HEK293 (cell line): ENCODE measurements around the gene ZNF433.
"Not testable (repeated sequence)": the region's sequence is repeated elsewhere in the genome, so short reads cannot be mapped to it uniquely, and the experiment has no call there.

Experiments
- CTCF ChIA-PET: fragments of 350-600 bp; formaldehyde crosslinking; extraction: SDS; loops from one replicate; lab custom pipeline; 2021; ENCODE audit warnings: antibody characterized with exemption; lab: Yijun Ruan, JAX
- POLR2A ChIA-PET: fragments of 300-600 bp; formaldehyde crosslinking; extraction: SDS; loops from one replicate; lab custom pipeline; 2020; ENCODE audit warnings: antibody characterized with exemption, inconsistent platforms; lab: Yijun Ruan, JAX
- H3K27ac ChIP-seq: fragments of 200-500 bp; sonication (Bioruptor generic); 2 replicates; pipeline ENCODE4 v1.5.1; 2014; ENCODE audit warnings: low read depth, low read length, control low read depth, inconsistent platforms; ENCODE audit errors: extremely low read depth
- H3K36me3 ChIP-seq, 2 experiments: fragments of 200-500 bp in 1 of 2; sonication (Bioruptor generic) in 1 of 2; 1 replicate in 1 of 2; 2 replicates in 1 of 2; pipeline ENCODE4 v1.5.1; 2014 to 2017; ENCODE audit warnings: inconsistent platforms in 2 of 2, low read length in 2 of 2; ENCODE audit not compliant: control insufficient read depth in 2 of 2, insufficient read depth in 1 of 2
- H3K4me1 ChIP-seq: fragments of 200-500 bp; sonication (Bioruptor generic); 2 replicates; pipeline ENCODE4 v1.5.1; 2014; ENCODE audit warnings: mild to moderate bottlenecking, low read length, inconsistent platforms; ENCODE audit not compliant: control insufficient read depth, insufficient read depth
- H3K4me3 ChIP-seq: 2 replicates; pipeline ENCODE4 v1.5.1; 2011; ENCODE audit warnings: low read depth, mild to moderate bottlenecking, control low read depth, low read length, moderate library complexity
- H3K9me3 ChIP-seq: fragments of 200-500 bp; sonication (Bioruptor generic); 2 replicates; pipeline ENCODE4 v1.5.1; 2014; ENCODE audit warnings: low read depth, low read length, inconsistent platforms; ENCODE audit not compliant: control insufficient read depth, insufficient read depth
- BCL11B ChIP-seq: fragments of 450-650 bp; formaldehyde crosslinking; IDR thresholded peaks from 2 replicates; pipeline ENCODE4 v1.5.1; 2016; ENCODE audit warnings: low read depth, missing biosample characterization, missing genetic modification characterization
- GLIS2 ChIP-seq: fragments of 450-650 bp; formaldehyde crosslinking; IDR thresholded peaks from 2 replicates; pipeline ENCODE4 v1.5.1; 2016; ENCODE audit warnings: missing biosample characterization, missing genetic modification characterization
- MEIS1 ChIP-seq: sonication (generic); formaldehyde crosslinking; IDR thresholded peaks from 2 replicates; pipeline ENCODE4 v1.8.1; 2022; ENCODE audit warnings: missing genetic modification reagents, mild to moderate bottlenecking, borderline replicate concordance
- OSR2 ChIP-seq: fragments of 450-650 bp; formaldehyde crosslinking; IDR thresholded peaks from 2 replicates; pipeline ENCODE4 v1.5.1; 2016; ENCODE audit warnings: missing biosample characterization, missing genetic modification characterization
- PRDM1 ChIP-seq: fragments of 450-650 bp; formaldehyde crosslinking; IDR thresholded peaks from 2 replicates; pipeline ENCODE4; 2016; ENCODE audit warnings: missing biosample characterization, missing genetic modification characterization
- SETDB1 ChIP-seq: IDR thresholded peaks from one replicate; pipeline ENCODE4 v1.6.1; 2017; ENCODE audit warnings: mild to moderate bottlenecking, low read length, moderate library complexity, mixed read lengths; ENCODE audit not compliant: insufficient read length
- SP3 ChIP-seq: fragments of 450-650 bp; formaldehyde crosslinking; IDR thresholded peaks from 2 replicates; pipeline ENCODE4 v1.5.1; 2016; ENCODE audit warnings: missing biosample characterization, missing genetic modification characterization
- TRIM28 ChIP-seq: IDR thresholded peaks from 2 replicates; pipeline ENCODE4 v1.6.1; 2011; ENCODE audit warnings: low read length, control low read depth, borderline replicate concordance
- YY1 ChIP-seq: fragments of 450-650 bp; formaldehyde crosslinking; IDR thresholded peaks from 2 replicates; pipeline ENCODE4 v1.5.1; 2018; ENCODE audit warnings: missing biosample characterization, missing genetic modification characterization
- ZBTB7A ChIP-seq: fragments of 450-650 bp; formaldehyde crosslinking; IDR thresholded peaks from 2 replicates; pipeline ENCODE4 v1.5.1; 2016; ENCODE audit warnings: low read depth, missing biosample characterization, missing genetic modification characterization
- ZBTB8A ChIP-seq: fragments of 450-650 bp; formaldehyde crosslinking; IDR thresholded peaks from 2 replicates; pipeline ENCODE4 v1.5.1; 2016; ENCODE audit warnings: missing biosample characterization, missing genetic modification characterization
- ZNF169 ChIP-seq: fragments of 450-650 bp; formaldehyde crosslinking; IDR thresholded peaks from 2 replicates; pipeline ENCODE4 v1.5.1; 2016; ENCODE audit warnings: missing biosample characterization, missing genetic modification characterization
- ZNF174 ChIP-seq: fragments of 450-650 bp; formaldehyde crosslinking; IDR thresholded peaks from 2 replicates; pipeline ENCODE4 v1.5.0; 2017; ENCODE audit warnings: missing biosample characterization, mild to moderate bottlenecking, missing genetic modification characterization
- ZNF2 ChIP-seq: fragments of 450-650 bp; formaldehyde crosslinking; IDR thresholded peaks from 2 replicates; pipeline ENCODE4 v1.5.1; 2016; ENCODE audit warnings: missing biosample characterization, missing genetic modification characterization
- ZNF274 ChIP-seq, 2 experiments: fragments of 200-500 bp in 1 of 2; fragments of 450-650 bp in 1 of 2; sonication (Bioruptor generic) in 1 of 2; formaldehyde crosslinking in 1 of 2; IDR thresholded peaks; 2 replicates each; pipeline versions ENCODE4 v1.5.1 to v1.6.1; 2014 to 2016; ENCODE audit warnings: borderline replicate concordance in 1 of 2, inconsistent platforms in 1 of 2, low read length in 1 of 2, missing biosample characterization in 1 of 2, missing genetic modification characterization in 1 of 2
- ZNF341 ChIP-seq: fragments of 450-650 bp; formaldehyde crosslinking; IDR thresholded peaks from 2 replicates; pipeline ENCODE4; 2016; ENCODE audit warnings: low read depth, missing biosample characterization, missing genetic modification characterization
- ZNF366 ChIP-seq: fragments of 450-650 bp; formaldehyde crosslinking; conservative IDR thresholded peaks from 2 replicates; pipeline ENCODE4 v1.5.1; 2016; ENCODE audit warnings: missing biosample characterization, missing genetic modification characterization
- ZNF596 ChIP-seq: fragments of 450-650 bp; IDR thresholded peaks from 2 replicates; pipeline ENCODE4 v1.5.0; 2018; ENCODE audit warnings: missing biosample characterization, mild to moderate bottlenecking, missing genetic modification characterization, moderate library complexity
- ZNF610 ChIP-seq: fragments of 450-650 bp; formaldehyde crosslinking; IDR thresholded peaks from 2 replicates; pipeline ENCODE4 v1.5.1; 2016; ENCODE audit warnings: missing biosample characterization, missing genetic modification characterization, borderline replicate concordance
- ZSCAN30 ChIP-seq: fragments of 450-650 bp; IDR thresholded peaks from 2 replicates; pipeline ENCODE4 v1.5.1; 2018; ENCODE audit warnings: missing biosample characterization, mild to moderate bottlenecking, missing genetic modification characterization, moderate library complexity
- TF ChIP-seq, protein P1 (sequence below): fragments of 450-650 bp; formaldehyde crosslinking; IDR thresholded peaks from 2 replicates; pipeline ENCODE4 v1.5.1; 2016; ENCODE audit warnings: missing biosample characterization, missing genetic modification characterization
- TF ChIP-seq, protein P2 (sequence below): fragments of 450-650 bp; formaldehyde crosslinking; IDR thresholded peaks from 2 replicates; pipeline ENCODE4 v1.5.1; 2017; ENCODE audit warnings: missing biosample characterization, missing genetic modification characterization
- TF ChIP-seq, protein P3 (sequence below): fragments of 450-650 bp; formaldehyde crosslinking; IDR thresholded peaks from 2 replicates; pipeline ENCODE4; 2016; ENCODE audit warnings: missing biosample characterization, missing genetic modification characterization

Gene ZNF433

DNA sequence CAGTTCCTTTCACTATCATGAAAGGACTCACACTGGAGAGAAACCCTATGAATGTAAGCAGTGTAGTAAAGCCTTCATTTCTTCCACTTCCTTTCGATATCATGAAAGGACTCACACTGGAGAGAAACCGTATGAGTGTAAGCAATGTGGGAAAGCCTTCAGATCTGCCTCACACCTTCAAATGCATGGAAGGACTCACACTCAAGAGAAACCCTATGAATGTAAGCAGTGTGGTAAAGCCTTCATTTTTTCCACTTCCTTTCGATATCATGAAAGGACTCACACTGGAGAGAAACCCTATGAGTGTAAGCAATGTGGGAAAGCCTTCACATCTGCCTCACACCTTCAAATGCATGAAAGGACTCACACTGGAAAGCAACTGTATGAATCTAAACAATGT lies 40.9 kb upstream of the ZNF433 start:
- TF ChIP-seq SETDB1 (peak; percentile 80), ZNF274 (tag by site-specific recombination; IDR thresholded peaks at IDR 0.05; ENCODE audit: borderline replicate concordance) (peak; percentile 74; the same call in 1 of the 2 replicates), PRDM1 (0 out of 2 replicates have a peak, but pooled peaks have one; percentile 7)
- not testable (repeated sequence) for TF ChIP-seq ZNF274 (IDR thresholded peaks at IDR 0.05; ENCODE audit: low read length)

DNA sequence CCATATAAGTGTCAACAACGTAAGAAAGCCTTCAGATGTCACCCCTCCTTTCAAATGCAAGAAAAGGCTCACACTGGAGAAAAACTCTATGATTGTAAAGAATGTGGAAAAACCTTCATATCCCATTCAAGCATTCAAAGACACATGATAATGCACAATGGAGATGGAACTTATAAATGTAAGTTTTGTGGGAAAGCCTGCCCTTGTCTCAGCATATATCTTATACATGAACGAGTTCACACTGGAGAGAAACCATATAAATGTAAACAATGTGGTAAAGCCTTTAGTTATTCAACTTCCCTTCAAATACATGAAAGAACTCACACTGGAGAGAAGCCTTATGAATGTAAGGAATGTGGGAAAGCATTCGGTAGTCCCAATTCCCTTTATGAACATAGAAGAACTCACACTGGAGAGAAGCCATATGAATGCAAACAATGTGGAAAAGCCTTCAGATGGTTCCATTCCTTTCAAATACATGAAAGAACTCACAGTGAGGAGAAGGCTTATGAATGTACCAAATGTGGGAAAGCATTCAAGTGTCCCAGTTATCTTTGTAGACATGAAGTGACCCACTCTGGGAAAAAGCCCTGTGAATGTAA lies 40.2 kb upstream of the ZNF433 start:
- no peaks in the 10 kb centered on the region for H3K9me3 ChIP-seq
- CTCF ChIA-PET: no interaction called here
- no peak overlapping the region for H3K27ac ChIP-seq
- H3K36me3 ChIP-seq: no peaks in the 10 kb centered on the region
- TF ChIP-seq ZNF274 (IDR thresholded peaks at IDR 0.05; ENCODE audit: low read length) (no peak), ZNF274 (tag by site-specific recombination; IDR thresholded peaks at IDR 0.05; ENCODE audit: borderline replicate concordance) (peak; percentile 74; the same call in 1 of the 2 replicates), ZNF610 (tag by site-specific recombination) (no peak), BCL11B (tag by site-specific recombination) (no peak)
- TF ChIP-seq, protein P1, sequence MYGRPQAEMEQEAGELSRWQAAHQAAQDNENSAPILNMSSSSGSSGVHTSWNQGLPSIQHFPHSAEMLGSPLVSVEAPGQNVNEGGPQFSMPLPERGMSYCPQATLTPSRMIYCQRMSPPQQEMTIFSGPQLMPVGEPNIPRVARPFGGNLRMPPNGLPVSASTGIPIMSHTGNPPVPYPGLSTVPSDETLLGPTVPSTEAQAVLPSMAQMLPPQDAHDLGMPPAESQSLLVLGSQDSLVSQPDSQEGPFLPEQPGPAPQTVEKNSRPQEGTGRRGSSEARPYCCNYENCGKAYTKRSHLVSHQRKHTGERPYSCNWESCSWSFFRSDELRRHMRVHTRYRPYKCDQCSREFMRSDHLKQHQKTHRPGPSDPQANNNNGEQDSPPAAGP (tag by site-specific recombination): no peak
- POLR2A ChIA-PET: no interaction called here
- no peaks in the 10 kb centered on the region for H3K4me1 ChIP-seq
- H3K4me3 ChIP-seq: no peak overlapping the region

More for the DNA sequence above, 40.9 kb upstream of the ZNF433 start:
- POLR2A ChIA-PET, H3K4me1 ChIP-seq, H3K9me3 ChIP-seq, H3K27ac ChIP-seq, H3K4me3 ChIP-seq, CTCF ChIA-PET, H3K36me3 ChIP-seq: not testable (repeated sequence)

DNA sequence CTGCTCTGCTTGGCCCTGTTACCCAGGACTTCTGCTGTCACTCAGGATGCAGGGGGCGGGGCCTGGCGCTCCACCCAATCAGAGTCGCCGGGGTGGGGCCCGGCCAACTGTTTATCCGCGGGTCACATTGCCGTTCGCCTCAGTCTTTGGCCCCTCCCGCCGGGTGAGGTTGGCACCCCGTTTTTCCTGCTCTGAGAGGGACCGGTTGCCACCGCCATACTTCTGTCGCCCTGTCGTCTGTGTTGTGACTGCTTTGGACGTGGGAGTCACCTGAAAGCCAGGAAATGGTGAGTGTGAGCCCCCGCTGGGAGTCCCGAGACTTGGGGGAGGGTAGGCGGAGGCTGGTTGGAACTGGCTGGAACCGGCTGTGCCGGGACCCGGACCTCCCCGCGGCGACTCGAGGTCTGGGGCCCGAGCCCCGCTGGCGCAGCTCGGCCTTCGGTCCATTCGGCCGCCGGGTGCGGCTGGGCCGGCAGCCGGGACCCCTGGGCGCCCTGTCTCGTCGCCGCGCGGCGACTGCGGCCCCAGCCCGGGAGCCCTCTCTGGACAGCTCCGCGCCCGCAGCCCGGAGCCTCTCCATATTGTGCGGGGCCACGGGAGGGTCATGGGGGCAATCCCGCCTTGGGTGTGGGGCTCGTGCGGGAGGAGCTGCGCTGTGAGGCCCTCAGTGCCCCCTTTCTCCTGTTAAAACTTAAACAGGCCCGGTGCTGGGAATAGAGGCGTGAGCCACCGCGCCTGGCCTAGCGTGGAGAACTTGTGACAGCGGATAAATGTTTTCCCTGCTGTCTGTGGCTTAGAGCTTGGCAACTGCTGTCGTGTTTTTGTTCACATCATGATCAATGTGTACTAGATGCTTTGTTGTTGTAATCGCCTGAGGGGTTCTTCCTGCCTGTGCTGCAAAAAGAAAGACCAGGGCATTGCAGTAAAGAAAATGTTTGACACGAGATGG lies 29.4 kb upstream of the ZNF433 start, which contains the start of gene ZNF844:
ZNF844 (plus strand) TSS at position 142 of the 949 bp plus-strand sequence; CDS start at position 285, 143 bp downstream.
- H3K4me3 ChIP-seq: peak within 1 kb of the TSS; percentile 42
- H3K4me1 ChIP-seq: no peaks in the 10 kb centered on the region
- H3K9me3 ChIP-seq: no peaks in the 10 kb centered on the region
- ChIA-PET CTCF (no interaction called here), POLR2A (no interaction called here)
- no peak within 1 kb of the TSS for H3K27ac ChIP-seq
- no peaks in the 10 kb centered on the region for H3K36me3 ChIP-seq
- no peak for TF ChIP-seq GLIS2 (tag by site-specific recombination)
- TF ChIP-seq ZBTB7A: no peak
- TF ChIP-seq ZBTB8A (tag by site-specific recombination): no peak
- TF ChIP-seq ZNF341 (tag by site-specific recombination): no peak
- no peak for TF ChIP-seq TRIM28

DNA sequence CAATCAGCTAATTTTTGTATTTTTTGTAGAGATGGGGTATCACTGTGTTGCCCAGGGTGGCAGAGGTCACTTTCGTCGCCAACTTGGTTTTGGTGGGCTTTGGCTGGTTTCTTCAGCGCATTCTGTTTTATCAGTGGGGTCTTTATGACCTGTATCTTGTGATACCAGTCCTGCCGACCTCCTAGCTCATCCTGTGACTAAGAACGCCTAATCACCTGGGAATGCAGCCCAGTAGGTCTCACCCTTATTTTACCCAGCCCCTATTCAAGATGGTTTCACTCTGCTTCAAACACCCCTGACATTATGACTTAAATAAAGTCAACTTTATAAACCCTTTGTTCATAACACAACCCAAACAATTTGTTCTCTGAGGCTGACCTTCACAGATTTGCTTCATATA lies 20.3 kb upstream of the ZNF433 start:
- Histone ChIP-seq H3K27ac (no peak overlapping the region), H3K4me3 (no peak overlapping the region), H3K9me3 (no peaks in the 10 kb centered on the region), H3K36me3 (no peaks in the 10 kb centered on the region), H3K4me1 (no peaks in the 10 kb centered on the region)
- POLR2A ChIA-PET: no interaction called here
- CTCF ChIA-PET: interaction anchor here (0.6 kb wide), 1 partner anchor 477 kb away, joined by 3 read pairs; no protein-coding TSS in a partner anchor
- no peak for TF ChIP-seq ZNF174 (tag by site-specific recombination)
- no peak for TF ChIP-seq MEIS1
- no peak for TF ChIP-seq ZNF169 (tag by site-specific recombination)
- no peak for TF ChIP-seq ZNF366 (tag by site-specific recombination)
- TF ChIP-seq, protein P2, sequence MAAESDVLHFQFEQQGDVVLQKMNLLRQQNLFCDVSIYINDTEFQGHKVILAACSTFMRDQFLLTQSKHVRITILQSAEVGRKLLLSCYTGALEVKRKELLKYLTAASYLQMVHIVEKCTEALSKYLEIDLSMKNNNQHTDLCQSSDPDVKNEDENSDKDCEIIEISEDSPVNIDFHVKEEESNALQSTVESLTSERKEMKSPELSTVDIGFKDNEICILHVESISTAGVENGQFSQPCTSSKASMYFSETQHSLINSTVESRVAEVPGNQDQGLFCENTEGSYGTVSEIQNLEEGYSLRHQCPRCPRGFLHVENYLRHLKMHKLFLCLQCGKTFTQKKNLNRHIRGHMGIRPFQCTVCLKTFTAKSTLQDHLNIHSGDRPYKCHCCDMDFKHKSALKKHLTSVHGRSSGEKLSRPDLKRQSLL (tag by site-specific recombination): no peak
- TF ChIP-seq, protein P3, sequence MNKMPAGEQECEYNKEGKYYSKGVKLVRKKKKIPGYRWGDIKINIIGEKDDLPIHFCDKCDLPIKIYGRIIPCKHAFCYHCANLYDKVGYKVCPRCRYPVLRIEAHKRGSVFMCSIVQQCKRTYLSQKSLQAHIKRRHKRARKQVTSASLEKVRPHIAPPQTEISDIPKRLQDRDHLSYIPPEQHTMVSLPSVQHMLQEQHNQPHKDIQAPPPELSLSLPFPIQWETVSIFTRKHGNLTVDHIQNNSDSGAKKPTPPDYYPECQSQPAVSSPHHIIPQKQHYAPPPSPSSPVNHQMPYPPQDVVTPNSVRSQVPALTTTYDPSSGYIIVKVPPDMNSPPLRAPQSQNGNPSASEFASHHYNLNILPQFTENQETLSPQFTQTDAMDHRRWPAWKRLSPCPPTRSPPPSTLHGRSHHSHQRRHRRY (tag by site-specific recombination): no peak
- no peak for TF ChIP-seq SP3 (tag by site-specific recombination)
- no peak for TF ChIP-seq ZNF2
- TF ChIP-seq ZNF596 (tag by site-specific recombination): no peak
- TF ChIP-seq ZSCAN30 (tag by site-specific recombination): no peak
- no peak for TF ChIP-seq YY1 (tag by site-specific recombination)
- TF ChIP-seq OSR2 (tag by site-specific recombination): no peak
